Measurements from ENCODE around the gene MOV10L1.
A peak's percentile ranks its signal among the peaks of the same experiment; 100 is the strongest.

MOV10L1 gene

DNA sequence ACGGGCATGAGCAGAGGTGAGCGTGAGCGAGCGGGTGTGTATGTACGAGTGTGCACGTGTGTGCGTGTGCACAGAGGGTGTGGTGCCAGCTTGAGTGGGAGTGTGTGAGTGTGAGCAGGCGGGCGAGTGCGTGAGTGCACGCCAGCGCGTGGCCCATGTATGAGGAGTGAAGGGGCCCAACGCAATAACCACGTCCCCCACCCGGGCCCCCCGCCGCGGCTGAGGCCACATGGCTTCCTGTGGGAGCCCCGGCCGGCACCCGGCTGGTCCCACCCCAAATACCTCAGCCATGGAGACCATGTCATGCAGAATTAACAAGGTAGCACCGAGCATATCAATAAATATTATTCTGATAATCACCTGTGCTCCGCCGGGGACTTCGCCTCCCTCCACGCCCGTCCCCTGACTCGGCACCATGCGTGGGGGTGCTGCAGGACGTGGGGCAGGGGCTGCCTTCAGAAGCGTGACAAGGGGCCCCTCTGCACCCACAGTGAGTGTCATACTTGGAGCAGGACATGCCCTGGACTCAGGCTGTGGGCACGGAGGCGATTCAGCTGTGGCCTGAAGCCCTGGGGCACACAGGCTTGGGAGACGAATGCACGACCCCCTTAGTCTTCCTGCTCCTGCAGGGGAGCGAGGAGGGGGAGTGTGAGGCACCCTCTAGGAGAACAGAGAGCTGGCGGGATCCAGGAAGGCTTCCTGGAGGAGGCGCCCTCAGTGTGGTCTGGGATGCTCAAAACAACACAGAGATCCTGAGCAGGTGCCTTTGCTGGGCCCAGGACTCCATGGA is 90.3 kb downstream of the MOV10L1 start:
- H3K4me3 ChIP-seq (ENCODE audit: low read length) = no peak overlapping the region
- no peak for DNase-seq (ENCODE audit: low read depth)
- TF ChIP-seq CTCF (conservative IDR thresholded peaks at IDR 0.05; ENCODE audit: low read length) = no peak

- DNase-seq (ENCODE audit: low read depth) = no peak
- TF ChIP-seq CTCF (conservative IDR thresholded peaks at IDR 0.05; ENCODE audit: low read length) = no peak
- no peak overlapping the region for H3K4me3 ChIP-seq (ENCODE audit: low read length)
Measured at GRCh38 chr22:50180727-50181521, 91.1 kb downstream of the MOV10L1 start.

DNA sequence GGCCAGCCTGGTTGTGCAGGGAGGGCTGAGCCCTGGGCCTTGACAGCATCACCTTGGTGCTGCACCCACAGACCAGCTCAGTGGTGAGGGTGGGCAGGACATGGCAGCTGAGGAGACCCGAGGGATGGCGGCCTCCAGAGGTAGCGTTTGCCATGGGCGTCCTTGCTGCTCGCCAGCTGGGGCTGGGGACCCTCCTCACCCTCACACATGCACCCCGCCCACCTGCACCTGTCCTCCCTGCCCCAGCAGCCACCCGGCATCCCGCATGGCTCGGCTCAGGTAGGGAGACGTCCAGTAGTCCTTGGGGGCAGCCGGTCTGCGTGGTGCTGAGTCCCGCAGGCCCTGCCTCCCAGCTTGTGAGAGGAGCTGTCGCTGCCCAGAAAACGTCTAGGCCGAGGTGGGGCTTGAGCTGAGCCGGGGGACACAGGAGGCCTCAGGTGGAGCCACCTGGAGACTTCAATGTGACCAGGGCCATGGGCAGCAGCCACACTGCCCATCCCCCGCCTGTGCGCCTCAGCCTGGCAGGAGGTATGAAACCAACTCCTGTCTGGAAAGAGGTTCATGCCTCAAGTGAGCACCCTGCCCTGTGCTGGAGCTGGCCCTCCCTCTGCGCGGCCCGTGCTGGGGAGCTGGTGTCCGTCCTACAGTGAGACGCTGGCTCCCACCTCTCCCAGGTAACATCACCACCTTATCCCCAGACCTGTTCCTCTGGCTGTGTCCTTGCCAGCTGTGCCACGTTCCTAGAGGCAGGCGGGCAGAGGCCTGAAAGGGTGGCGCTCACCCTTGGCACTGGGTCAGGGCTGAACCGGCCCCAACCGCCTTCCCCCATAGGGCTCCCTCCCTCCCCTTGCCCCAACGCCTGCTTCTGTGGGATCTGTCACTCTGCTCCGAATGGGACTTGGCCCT is 92.6 kb downstream of the MOV10L1 start:
- no peak overlapping the region for H3K4me3 ChIP-seq (ENCODE audit: low read length)
- no peak for TF ChIP-seq CTCF (conservative IDR thresholded peaks at IDR 0.05; ENCODE audit: low read length)
- DNase-seq (ENCODE audit: low read depth) = no peak

DNA sequence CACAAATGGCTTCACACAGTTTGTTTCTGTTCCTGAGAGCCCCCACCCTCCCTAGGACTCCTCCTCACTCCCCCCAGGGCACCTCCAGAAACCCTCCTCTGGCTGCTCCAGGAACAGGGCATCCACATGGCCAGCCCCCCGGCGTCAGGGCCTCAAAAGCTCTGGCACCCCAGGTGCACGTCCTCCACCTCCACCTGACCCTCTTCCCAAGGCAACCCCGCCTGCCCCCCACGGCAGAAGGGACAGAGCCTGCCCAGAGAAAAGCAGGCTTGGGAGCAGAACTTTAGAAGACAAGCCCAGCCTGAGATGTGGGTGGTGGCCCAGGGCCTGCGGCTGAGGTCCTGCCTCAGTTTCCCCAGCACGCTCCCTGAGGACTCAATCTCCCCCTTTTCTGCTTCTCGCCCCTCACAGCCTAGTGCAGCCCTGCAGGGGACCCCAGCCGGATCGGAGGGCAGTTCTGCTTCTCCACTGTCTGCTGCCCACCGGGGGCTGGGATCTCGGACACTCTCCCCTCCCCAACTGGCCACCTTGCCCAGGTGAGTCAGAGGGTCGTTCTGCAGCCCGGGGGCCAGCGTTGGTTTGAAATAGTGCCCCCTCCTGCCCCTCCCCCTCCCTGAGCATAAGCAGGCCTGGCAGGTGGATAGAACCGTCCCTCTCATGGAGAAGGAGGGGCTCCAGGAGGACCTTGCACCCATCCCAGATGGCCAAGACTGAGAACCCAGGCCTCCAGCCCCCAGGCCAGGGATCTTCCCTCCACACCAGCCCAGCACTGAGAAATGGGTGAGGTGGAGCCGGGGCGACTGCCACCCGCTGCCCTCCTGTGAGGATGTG is 93.5 kb downstream of the MOV10L1 start:
- no peak overlapping the region for H3K4me3 ChIP-seq (ENCODE audit: low read length)
- no peak for TF ChIP-seq CTCF (conservative IDR thresholded peaks at IDR 0.05; ENCODE audit: low read length)
- no peak for DNase-seq (ENCODE audit: low read depth)

DNA sequence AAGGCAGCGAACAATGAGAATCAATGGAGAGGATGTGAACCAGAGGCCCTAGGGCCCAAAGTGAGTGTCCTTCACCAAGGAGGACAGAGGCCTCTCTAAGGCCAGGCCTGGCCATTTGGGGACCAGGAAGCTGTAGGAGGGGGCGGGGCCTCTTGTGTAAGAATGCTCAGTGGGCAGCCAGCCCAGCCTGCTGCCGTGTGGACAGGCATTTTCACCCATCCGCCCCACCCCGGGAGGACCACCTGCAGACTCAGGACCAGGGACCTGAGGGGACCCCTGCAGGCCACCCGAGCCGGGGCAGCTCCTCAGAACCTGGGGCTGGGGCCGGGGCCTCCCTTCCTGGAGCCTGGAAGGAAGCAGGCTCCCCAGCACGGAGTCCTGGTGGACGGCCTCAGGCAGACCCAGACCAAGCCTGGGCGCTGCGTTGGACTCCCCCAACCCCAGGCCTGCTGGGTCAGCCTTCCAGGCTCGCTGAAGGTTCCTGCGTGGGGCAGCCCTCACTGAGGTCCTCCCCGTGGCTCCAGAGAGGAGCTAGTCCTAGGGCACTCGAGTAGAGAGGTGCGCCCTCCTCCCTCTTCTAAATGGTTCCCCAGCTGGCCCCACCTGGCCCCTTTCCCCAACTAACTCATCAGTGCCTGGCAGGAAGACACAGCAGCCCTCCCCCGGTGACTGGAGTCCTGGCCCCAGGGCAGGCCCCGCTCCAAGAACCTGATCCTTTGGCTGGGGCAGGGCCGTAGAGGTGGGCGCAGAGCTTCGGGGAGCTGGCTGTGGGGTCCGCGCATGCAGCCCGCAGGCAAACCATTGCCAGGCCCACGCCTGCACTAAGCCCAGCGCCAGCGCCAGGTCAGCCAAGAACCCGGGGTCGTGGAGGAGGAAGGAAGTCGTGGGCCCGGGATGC is 94.4 kb downstream of the MOV10L1 start:
- DNase-seq (ENCODE audit: low read depth) = peak; percentile 65
- no peak overlapping the region for H3K4me3 ChIP-seq (ENCODE audit: low read length)
- TF ChIP-seq CTCF (conservative IDR thresholded peaks at IDR 0.05; ENCODE audit: low read length) = no peak

All from AG10803 (cell line).